ENCODE results near the gene PGA4. TPM values are rescaled to one million over a fixed set of nuclear protein-coding genes. Genes with fewer than 3 reads are reported as not detected.

Gene PGA4
- total and polyA plus RNA-seq, 2 of the 8 experiments (the other 6 are each of a cell fraction or from before 2014, with no cell fraction given) = 1.3 TPM; not detected in 1

DNA sequence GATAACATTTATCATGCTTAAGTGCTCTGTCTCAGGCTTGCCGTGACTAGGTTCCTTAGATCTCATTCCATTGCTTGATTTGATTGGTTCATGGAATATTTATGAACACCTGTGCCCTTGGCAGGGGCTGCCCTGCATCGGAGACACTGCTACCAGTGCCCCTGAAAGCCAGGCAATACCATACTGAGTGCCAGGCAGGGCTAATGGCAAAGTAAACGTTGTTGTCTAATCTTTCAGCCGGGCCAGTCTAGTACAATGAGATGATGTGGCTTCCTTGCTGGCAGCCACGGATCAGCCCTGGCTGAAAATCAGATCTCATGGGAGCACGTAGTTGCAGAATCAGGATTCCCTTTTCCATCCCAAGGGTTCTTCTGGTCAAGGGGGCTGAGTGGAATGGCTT is 23.8 kb upstream of the PGA4 start:
- no peak overlapping the region for H3K27ac ChIP-seq (ENCODE audit: low read depth, low read length)
- no peak overlapping the region for H3K4ac ChIP-seq (replicated peaks; ENCODE audit: insufficient read length, low read depth, low read length)
- H3K18ac ChIP-seq (ENCODE audit: extremely low read depth, low read length) = no peak overlapping the region
- H3K56ac ChIP-seq (replicated peaks; ENCODE audit: insufficient read length, low read depth, low read length) = no peak overlapping the region
- H2BK5ac ChIP-seq (ENCODE audit: low read depth, low read length) = no peak overlapping the region
- peaks cover 0 to 8% (median 0%) of the 10 kb centered on the region in 4 experiments; a peak in 2 of 7 replicates for H3K4me1 ChIP-seq (replicated peaks in 1 of 4; ENCODE audit: control insufficient read depth in 3 of 4, insufficient read depth in 4 of 4, low read length in 3 of 4)
- no peak overlapping the region for H4K91ac ChIP-seq (replicated peaks; ENCODE audit: insufficient read length, low read length)
- H3K36me3 ChIP-seq (ENCODE audit: control insufficient read depth in 2 of 4, insufficient read depth in 4 of 4, low read length in 3 of 4) = no peaks in the 10 kb centered on the region
- ChIA-PET POLR2A (ENCODE audit: partially characterized antibody) (no interaction called here), CTCF (ENCODE audit: partially characterized antibody) (interaction anchor here (1.1 to 2.8 kb wide), 2 partner anchors 11 to 56 kb away, joined by 4 to 13 read pairs; no protein-coding TSS in a partner anchor)
- no peaks in the 10 kb centered on the region for H3K79me2 ChIP-seq (ENCODE audit: control insufficient read depth in 1 of 2, insufficient read depth in 2 of 2, low read length in 2 of 2)
- H2BK15ac ChIP-seq (ENCODE audit: low read length) = no peak overlapping the region
- no peak overlapping the region for H3K9ac ChIP-seq (replicated peaks in 1 of 4; ENCODE audit: extremely low read depth in 1 of 4, low read depth in 3 of 4, low read length in 3 of 4)
- H2AFZ ChIP-seq (ENCODE audit: low read length) = no peak overlapping the region
- H3K14ac ChIP-seq (ENCODE audit: insufficient read length) = no peak overlapping the region
- FAIRE-seq (no peak), DNase-seq (ENCODE audit: low read depth in 1 of 2, low spot score in 2 of 2) (no peak)
- H3K79me1 ChIP-seq (ENCODE audit: low read depth, low read length) = no peaks in the 10 kb centered on the region
- no peak overlapping the region for H3K4me3 ChIP-seq (ENCODE audit: extremely low read depth in 1 of 4, insufficient read depth in 2 of 4, low read depth in 3 of 4, low read length in 4 of 4)
- no peaks in the 10 kb centered on the region for H3K27me3 ChIP-seq (replicated peaks in 1 of 4; ENCODE audit: control insufficient read depth in 3 of 4, extremely low read depth in 1 of 4, insufficient read depth in 3 of 4, low read length in 3 of 4)
- H3K9me3 ChIP-seq (ENCODE audit: insufficient read depth in 2 of 2, low read depth in 1 of 2, low read length in 1 of 2) = 0 out of 4 replicates have a peak, but pooled peaks cover 0 to 3% of the 10 kb centered on the region in 2 experiments
- no peak overlapping the region for H2BK12ac ChIP-seq (ENCODE audit: low read depth, low read length)
- no peaks in the 10 kb centered on the region for H4K20me1 ChIP-seq (replicated peaks in 1 of 2; ENCODE audit: control insufficient read depth in 1 of 2, insufficient read depth in 2 of 2, low read length in 2 of 2)
- H4K5ac ChIP-seq (ENCODE audit: insufficient read length, low read depth, low read length) = no peak overlapping the region
- no peak overlapping the region for H4K8ac ChIP-seq (ENCODE audit: extremely low read depth, insufficient read depth, low read length)
- no peak overlapping the region for H2BK120ac ChIP-seq (replicated peaks; ENCODE audit: low read depth, low read length)
- H2AK5ac ChIP-seq (ENCODE audit: low read depth, low read length) = no peak overlapping the region
- no peak overlapping the region for H3K23ac ChIP-seq (ENCODE audit: insufficient read length)
- H3K4me2 ChIP-seq (ENCODE audit: insufficient read depth in 1 of 2, low read depth in 2 of 2, low read length in 2 of 2) = no peak overlapping the region
- TF ChIP-seq KDM1A (IDR thresholded peaks at IDR 0.05; ENCODE audit: borderline replicate concordance, low read length) (no peak), CHD1 (IDR thresholded peaks at IDR 0.05; ENCODE audit: low read depth, low read length) (no peak), EP300 (IDR thresholded peaks at IDR 0.05; ENCODE audit: borderline replicate concordance in 1 of 2, low read depth in 2 of 2, low read length in 2 of 2) (no peak), SUZ12 (IDR thresholded peaks at IDR 0.05; ENCODE audit: low read length) (no peak), TCF12 (IDR thresholded peaks at IDR 0.05; ENCODE audit: low read depth, low read length) (no peak), RXRA (IDR thresholded peaks at IDR 0.05; ENCODE audit: insufficient read depth, low read depth, low read length) (no peak)
- TF ChIP-seq, protein P1, sequence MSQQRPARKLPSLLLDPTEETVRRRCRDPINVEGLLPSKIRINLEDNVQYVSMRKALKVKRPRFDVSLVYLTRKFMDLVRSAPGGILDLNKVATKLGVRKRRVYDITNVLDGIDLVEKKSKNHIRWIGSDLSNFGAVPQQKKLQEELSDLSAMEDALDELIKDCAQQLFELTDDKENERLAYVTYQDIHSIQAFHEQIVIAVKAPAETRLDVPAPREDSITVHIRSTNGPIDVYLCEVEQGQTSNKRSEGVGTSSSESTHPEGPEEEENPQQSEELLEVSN (IDR thresholded peaks at IDR 0.05) = no peak
- TF ChIP-seq, protein P2, sequence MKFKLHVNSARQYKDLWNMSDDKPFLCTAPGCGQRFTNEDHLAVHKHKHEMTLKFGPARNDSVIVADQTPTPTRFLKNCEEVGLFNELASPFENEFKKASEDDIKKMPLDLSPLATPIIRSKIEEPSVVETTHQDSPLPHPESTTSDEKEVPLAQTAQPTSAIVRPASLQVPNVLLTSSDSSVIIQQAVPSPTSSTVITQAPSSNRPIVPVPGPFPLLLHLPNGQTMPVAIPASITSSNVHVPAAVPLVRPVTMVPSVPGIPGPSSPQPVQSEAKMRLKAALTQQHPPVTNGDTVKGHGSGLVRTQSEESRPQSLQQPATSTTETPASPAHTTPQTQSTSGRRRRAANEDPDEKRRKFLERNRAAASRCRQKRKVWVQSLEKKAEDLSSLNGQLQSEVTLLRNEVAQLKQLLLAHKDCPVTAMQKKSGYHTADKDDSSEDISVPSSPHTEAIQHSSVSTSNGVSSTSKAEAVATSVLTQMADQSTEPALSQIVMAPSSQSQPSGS (IDR thresholded peaks at IDR 0.05; ENCODE audit: low read length) = no peak
- H3K23me2 ChIP-seq (ENCODE audit: low read depth, low read length) = no peaks in the 10 kb centered on the region
- WGBS, 2 experiments (ENCODE audit: extremely low coverage in 1 of 2, insufficient coverage in 1 of 2, insufficient read length in 1 of 2, insufficient replicate concordance in 2 of 2, low coverage in 1 of 2, low lambda C conversion rate in 2 of 2, missing lambda C conversion rate in 1 of 2) = 87% methylated on average over 6 of the region's 6 CpGs; no CpG with 5 or more reads in 1 of the 2 experiments
- no peak overlapping the region for H2BK20ac ChIP-seq (ENCODE audit: low read length)
